Heart left ventricle (tissue), 16 donors: ENCODE data around the gene PRDM15. TPM values are rescaled to one million over a fixed set of nuclear protein-coding genes. Genes with fewer than 3 reads are reported as not detected.

Source experiments
- ATAC-seq, 4 donors: fragments of 200-7000 bp; cut with Tn5 transposase; one replicate each; pipeline ENCODE4 v1.9.1; 2020 to 2022; ENCODE audit warnings: moderate library complexity in 4 of 4, mild to moderate bottlenecking in 3 of 4, moderate number of reproducible peaks in 1 of 4
- DNase-seq, 5 donors: peaks; one replicate each; pipeline ENCODE4 v3.0.0-alpha.2; 2020
- H3K27ac ChIP-seq, 12 donors: fragments of 200-600 bp; sonication (generic) in 4 of 12; one replicate each; pipeline versions ENCODE4 v1.5.0 to v1.8.0; 2016 to 2022; ENCODE audit warnings: mild to moderate bottlenecking in 2 of 12
- H3K27me3 ChIP-seq, 9 donors: fragments of 200-600 bp; sonication (generic) in 2 of 9; one replicate each; pipeline versions ENCODE4 v1.5.1 to v1.8.0; 2016 to 2022; ENCODE audit warnings: mild to moderate bottlenecking in 3 of 9
- H3K36me3 ChIP-seq, 9 donors: fragments of 200-600 bp; sonication (generic) in 2 of 9; one replicate each; pipeline versions ENCODE4 v1.5.0 to v1.8.0; 2018 to 2022; ENCODE audit warnings: mild to moderate bottlenecking in 2 of 9
- H3K4me1 ChIP-seq, 12 donors: fragments of 200-600 bp; sonication (generic) in 4 of 12; one replicate each; pipeline versions ENCODE4 v1.5.0 to v1.8.0; 2016 to 2022; ENCODE audit warnings: mild to moderate bottlenecking in 3 of 12
- H3K4me3 ChIP-seq, 12 donors: fragments of 200-600 bp; sonication (generic) in 4 of 12; one replicate each; pipeline versions ENCODE4 v1.5.0 to v1.8.0; 2017 to 2022; ENCODE audit warnings: mild to moderate bottlenecking in 9 of 12, moderate library complexity in 4 of 12
- H3K9me3 ChIP-seq, 12 donors: fragments of 200-600 bp; sonication (generic) in 4 of 12; one replicate each; pipeline versions ENCODE4 v1.5.0 to v1.8.0; 2016 to 2022; ENCODE audit warnings: mild to moderate bottlenecking in 1 of 12
- CTCF ChIP-seq, 12 donors: fragments of 200-600 bp; sonication (generic) in 4 of 12; IDR thresholded peaks; one replicate each; pipeline versions ENCODE4 v1.5.0 to v1.8.0; 2018 to 2022; ENCODE audit warnings: antibody characterized with exemption in 12 of 12, mild to moderate bottlenecking in 5 of 12
- POLR2A ChIP-seq, 2 donors: fragments of 450-650 bp; IDR thresholded peaks; one replicate each; pipeline ENCODE4 v1.6.1; 2017; ENCODE audit warnings: antibody characterized with exemption in 2 of 2, mild to moderate bottlenecking in 2 of 2, moderate library complexity in 2 of 2
- WGBS, 4 donors: extraction: QIAGEN DNeasy Blood & Tissue Kit in 2 of 4; methylation state at CpG; one replicate each; pipeline versions ENCODE4 v1.1.5 to v1.1.7; 2013 to 2018; 5-methylcytosine and 5-hydroxymethylcytosine counted together
- intact Hi-C, 10 donors: fragments of 100-400 bp; cut with DNase I; formaldehyde crosslinking; loops; one replicate each; pipeline versions ENCODE4 v1.11.1 to v1.14.2; 2022
- polyA plus RNA-seq, 2 donors: library from polyadenylated mRNA; stranded (reverse); fragments of 200-250 nt; gene quantifications; one replicate each; pipeline ENCODE4 v1.2.3, GENCODE V29; 2013
- total RNA-seq, 9 donors: library from RNA; depleted of rRNA in 2 of 9; stranded (reverse); fragments of >200 nt in 2 of 9; fragmentation: NEBNext Ultra II Directional in 3 of 9; extraction: Animal tissue kit (Norgen Biotek cat#: 25700) in 3 of 9; gene quantifications; one replicate each; pipeline versions ENCODE4 v1.1.0 to v1.2.4, GENCODE V29; 2016 to 2023
- donor health status: ischemic (EF 13 %, LVEDD 7.1; RV severe dilation, severe dysfunction).
- donor health status: healthy with polysubstance abuse.
- donor health status: DM: no; HTN: yes; CAD: no.
- donor health status: DM: no; HTN: no; CAD: no.
- donor health status: ischemic (EF 25% LVEDD 6.9; RV normal size, moderate dysfunction).
- donor health status: ischemic (EF 25% LVEDD 5.7; RV mildly dilated, moderate dysfunction).
- donor health status: healthy.
- donor health status: DM: yes; HTN: yes; CAD: no.
- donor health status: ischemic (EF 35%, LVEDD 5.7; RV mildly dilated, moderate dysfunction).
- donor health status: nonischemic (EF 11% LVEDD 7.7; RV severe dilation, severe dysfunction).
- donor health status: DM: yes; HTN: yes; CAD: no.
- donor health status: PGD.
- donor health status: ischemic (EF 29% LVEDD 5.4; RV normal size, mild dysfunction).
- donor health status: nonischemic (EF 23%, LVEDD 6.1; RV moderate dilation, normal function).

Gene PRDM15
- total and polyA plus RNA-seq, 11 donors, result 2.1 to 6.3 (median 2.7) TPM

GRCh38 chr21:41769521-41769920 lies 109.6 kb downstream of the PRDM15 start:
- H3K4me3 ChIP-seq, result no peak overlapping the region
- no peak overlapping the region for H3K27ac ChIP-seq
- DNase-seq, result no peak
- no peak for TF ChIP-seq CTCF (IDR thresholded peaks at IDR 0.05)
- H3K4me1 ChIP-seq, result peaks cover 0 to 34% (median 16%) of the 10 kb centered on the region in 12 donors
- WGBS, 4 donors, result 52 to 59% (median 56%) methylated on average over 6 to 7 of the region's 7 CpGs
- no peak for ATAC-seq
- intact Hi-C loops, result no loop called here
- H3K9me3 ChIP-seq, result no peaks in the 10 kb centered on the region
- peaks cover 43 to 98% (median 75%) of the 10 kb centered on the region in 9 donors for H3K27me3 ChIP-seq
- no peaks in the 10 kb centered on the region for H3K36me3 ChIP-seq

- Histone ChIP-seq H3K27ac (no peak overlapping the region), H3K9me3 (no peaks in the 10 kb centered on the region), H3K4me3 (peak overlapping the region in 9 of 12 donors; percentile 14 to 43 (median 23)), H3K4me1 (peaks cover 0 to 34% (median 16%) of the 10 kb centered on the region in 12 donors), H3K27me3 (peaks cover 43 to 100% (median 79%) of the 10 kb centered on the region in 9 donors), H3K36me3 (no peaks in the 10 kb centered on the region)
- ATAC-seq (no peak), DNase-seq (no peak)
- no peak for TF ChIP-seq CTCF (IDR thresholded peaks at IDR 0.05)
- TF ChIP-seq POLR2A (IDR thresholded peaks at IDR 0.05), result no peak
- WGBS, 4 donors, result 14 to 24% (median 20%) methylated on average over 10 of the region's 10 CpGs
- intact Hi-C loops, result no loop called here
Measured at GRCh38 chr21:41769111-41769510, 110.0 kb downstream of the PRDM15 start.

GRCh38 chr21:41768437-41769042 lies 110.6 kb downstream of the PRDM15 start:
- no peak overlapping the region for H3K27ac ChIP-seq
- no peak for DNase-seq
- ATAC-seq, result peak in 2 of 4 donors; percentile 31 to 64
- no peaks in the 10 kb centered on the region for H3K36me3 ChIP-seq
- 1 to 3% (median 2%) methylated on average over 17 of the region's 17 CpGs for WGBS, 4 donors
- peak overlapping the region in 9 of 12 donors; percentile 14 to 43 (median 23) for H3K4me3 ChIP-seq
- intact Hi-C loops, result no loop called here
- TF ChIP-seq POLR2A (IDR thresholded peaks at IDR 0.05) (no peak), CTCF (IDR thresholded peaks at IDR 0.05) (peak in 3 of 12 donors; percentile 20 to 30 (median 30))
- H3K27me3 ChIP-seq, result peaks cover 47 to 100% (median 85%) of the 10 kb centered on the region in 9 donors
- H3K9me3 ChIP-seq, result no peaks in the 10 kb centered on the region
- peaks cover 0 to 34% (median 16%) of the 10 kb centered on the region in 12 donors for H3K4me1 ChIP-seq

DNA sequence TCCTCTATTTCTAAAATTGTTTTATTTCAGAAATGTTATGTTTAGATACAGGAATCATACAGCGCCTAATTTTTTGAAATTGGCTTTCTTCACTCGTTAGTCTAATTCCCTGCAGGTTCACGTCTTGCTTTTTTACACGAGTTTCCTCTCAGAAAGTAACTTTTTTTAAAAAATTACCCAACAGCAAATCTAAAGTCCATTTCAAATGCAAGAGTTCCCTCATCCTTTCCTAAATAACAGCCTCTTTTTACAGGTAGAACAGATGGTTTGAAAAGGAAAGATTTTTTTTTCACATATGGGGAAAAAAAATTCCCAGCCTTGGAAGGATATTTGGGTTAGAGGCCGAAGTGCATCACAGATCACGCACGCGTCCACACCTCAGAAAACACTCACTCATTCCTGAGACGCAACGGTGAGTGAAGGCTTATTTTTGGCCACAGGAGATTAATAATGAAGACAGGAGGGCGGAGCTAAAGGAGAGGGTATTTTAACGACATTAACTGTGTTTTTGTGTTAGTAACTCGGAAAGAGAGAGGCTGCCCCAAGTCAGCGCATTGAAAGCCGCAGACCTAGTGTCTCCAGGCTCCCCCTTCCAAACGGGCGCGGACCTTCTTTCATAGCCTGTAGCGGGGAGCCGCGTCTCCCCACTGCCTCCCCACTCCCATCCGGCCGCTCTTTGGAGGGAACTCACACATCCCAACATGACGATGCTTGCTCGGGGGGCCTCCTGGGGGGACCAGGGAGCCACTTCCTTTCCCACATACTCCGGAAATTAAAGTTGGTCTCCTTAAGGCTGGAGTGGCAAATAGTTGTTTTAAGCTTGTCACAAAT lies 111.3 kb downstream of the PRDM15 start:
- ATAC-seq, result no peak
- Histone ChIP-seq H3K9me3 (no peaks in the 10 kb centered on the region), H3K27ac (no peak overlapping the region), H3K27me3 (peaks cover 48 to 100% (median 86%) of the 10 kb centered on the region in 9 donors), H3K4me3 (peak overlapping the region in 2 of 12 donors; percentile 23 to 26), H3K36me3 (no peaks in the 10 kb centered on the region), H3K4me1 (peaks cover 0 to 39% (median 16%) of the 10 kb centered on the region in 12 donors)
- no peak for DNase-seq
- 4 to 5% (median 5%) methylated on average over 26 of the region's 26 CpGs for WGBS, 4 donors
- intact Hi-C loops, result no loop called here
- TF ChIP-seq CTCF (IDR thresholded peaks at IDR 0.05) (no peak), POLR2A (IDR thresholded peaks at IDR 0.05) (no peak)
